ENCODE data around the gene SCN4B.

DNA sequence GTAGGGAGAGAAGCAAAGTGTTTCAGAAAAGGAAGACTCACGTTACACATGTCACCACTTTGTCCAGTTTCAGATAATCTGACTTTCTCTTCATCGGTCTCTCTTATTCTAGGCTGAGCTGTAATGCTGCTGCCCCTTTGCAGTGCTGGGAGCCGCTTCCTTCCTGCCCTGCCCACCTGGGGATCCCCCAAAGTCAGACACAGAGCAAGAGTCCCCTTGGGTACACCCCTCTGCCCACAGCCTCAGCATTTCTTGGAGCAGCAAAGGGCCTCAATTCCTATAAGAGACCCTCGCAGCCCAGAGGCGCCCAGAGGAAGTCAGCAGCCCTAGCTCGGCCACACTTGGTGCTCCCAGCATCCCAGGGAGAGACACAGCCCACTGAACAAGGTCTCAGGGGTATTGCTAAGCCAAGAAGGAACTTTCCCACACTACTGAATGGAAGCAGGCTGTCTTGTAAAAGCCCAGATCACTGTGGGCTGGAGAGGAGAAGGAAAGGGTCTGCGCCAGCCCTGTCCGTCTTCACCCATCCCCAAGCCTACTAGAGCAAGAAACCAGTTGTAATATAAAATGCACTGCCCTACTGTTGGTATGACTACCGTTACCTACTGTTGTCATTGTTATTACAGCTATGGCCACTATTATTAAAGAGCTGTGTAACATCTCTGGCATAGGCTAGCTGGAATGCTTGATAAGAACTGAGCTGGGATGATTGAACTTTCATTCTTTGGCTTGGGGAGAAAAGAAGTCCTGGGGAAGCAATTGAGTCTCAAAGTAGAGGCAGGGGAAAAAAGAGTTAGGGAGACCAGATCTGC lies 34.6 kb downstream of the SCN4B start:
- TF ChIP-seq, protein P1, sequence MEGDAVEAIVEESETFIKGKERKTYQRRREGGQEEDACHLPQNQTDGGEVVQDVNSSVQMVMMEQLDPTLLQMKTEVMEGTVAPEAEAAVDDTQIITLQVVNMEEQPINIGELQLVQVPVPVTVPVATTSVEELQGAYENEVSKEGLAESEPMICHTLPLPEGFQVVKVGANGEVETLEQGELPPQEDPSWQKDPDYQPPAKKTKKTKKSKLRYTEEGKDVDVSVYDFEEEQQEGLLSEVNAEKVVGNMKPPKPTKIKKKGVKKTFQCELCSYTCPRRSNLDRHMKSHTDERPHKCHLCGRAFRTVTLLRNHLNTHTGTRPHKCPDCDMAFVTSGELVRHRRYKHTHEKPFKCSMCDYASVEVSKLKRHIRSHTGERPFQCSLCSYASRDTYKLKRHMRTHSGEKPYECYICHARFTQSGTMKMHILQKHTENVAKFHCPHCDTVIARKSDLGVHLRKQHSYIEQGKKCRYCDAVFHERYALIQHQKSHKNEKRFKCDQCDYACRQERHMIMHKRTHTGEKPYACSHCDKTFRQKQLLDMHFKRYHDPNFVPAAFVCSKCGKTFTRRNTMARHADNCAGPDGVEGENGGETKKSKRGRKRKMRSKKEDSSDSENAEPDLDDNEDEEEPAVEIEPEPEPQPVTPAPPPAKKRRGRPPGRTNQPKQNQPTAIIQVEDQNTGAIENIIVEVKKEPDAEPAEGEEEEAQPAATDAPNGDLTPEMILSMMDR (optimal IDR thresholded peaks at IDR 0.05 in 1 of 3, IDR thresholded peaks at IDR 0.05 in 1 of 3, conservative IDR thresholded peaks at IDR 0.05 in 1 of 3; ENCODE audit: extremely low read depth in 1 of 3, insufficient read depth in 2 of 3, low read length in 3 of 3), result no peak
- no peak for TF ChIP-seq EZH2 (IDR thresholded peaks at IDR 0.05; ENCODE audit: low read length)
